HG03159 (cell line): ENCODE results near the gene MAPK4.

Experiments
- ATAC-seq: cut with Tn5 transposase; IDR thresholded peaks from one replicate; pipeline ENCODE4 v1.9.1; 2021; ENCODE audit warnings: mild to moderate bottlenecking, moderate library complexity; ENCODE audit not compliant: unreplicated experiment

MAPK4 gene

DNA sequence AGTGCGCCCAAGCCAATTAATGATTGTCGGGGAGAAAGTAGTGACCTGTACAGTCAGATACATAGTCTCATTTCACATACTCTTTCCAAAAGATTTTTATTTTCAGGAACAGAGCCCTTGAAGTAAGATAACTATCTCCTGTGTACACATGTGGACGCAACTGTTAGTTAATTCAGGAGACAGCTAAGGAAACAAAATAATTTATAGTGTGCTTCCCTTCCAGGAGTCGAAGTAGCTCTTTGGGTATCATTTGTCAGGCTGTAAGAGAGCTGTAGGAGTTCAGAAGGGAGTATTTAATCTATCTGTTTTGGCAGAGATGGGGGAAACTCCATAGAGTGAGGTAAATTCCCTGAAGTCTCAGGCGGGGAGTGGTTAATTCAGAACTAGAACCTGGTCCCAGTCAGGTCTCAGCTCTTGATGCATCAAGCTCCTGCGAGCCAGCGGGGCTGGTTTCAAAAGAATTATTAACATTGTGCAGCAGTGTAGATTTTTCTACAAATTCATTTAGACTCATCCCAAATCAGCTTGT, 63.0 kb downstream of the MAPK4 start:
- no peak for ATAC-seq

- no peak for ATAC-seq
Measured at GRCh38 chr18:50623694-50624352, 63.9 kb downstream of the MAPK4 start.

GRCh38 chr18:50624981-50625380, 65.1 kb downstream of the MAPK4 start:
- ATAC-seq, result no peak

DNA sequence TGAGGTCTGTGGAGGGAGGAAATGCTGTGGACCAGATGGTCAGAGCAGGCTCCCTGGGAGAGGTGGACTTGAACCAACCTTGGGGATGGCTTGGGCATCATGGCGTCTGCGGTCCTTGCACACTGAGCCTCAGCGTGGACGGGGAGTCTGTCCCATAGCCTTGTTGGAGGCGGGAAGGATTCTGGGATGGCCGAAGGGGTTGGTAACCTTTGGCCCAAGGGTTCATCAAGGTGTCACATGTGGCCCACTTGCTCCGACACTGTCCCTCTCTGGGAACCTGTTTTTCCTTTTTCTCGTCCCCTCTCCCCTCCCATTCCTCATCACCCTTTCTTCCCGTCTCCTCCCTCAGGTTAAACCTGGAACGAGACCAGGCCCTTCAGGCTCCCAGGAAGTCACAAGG, 66.4 kb downstream of the MAPK4 start:
- no peak for ATAC-seq

GRCh38 chr18:50627594-50628532, 68.0 kb downstream of the MAPK4 start:
- no peak for ATAC-seq

DNA sequence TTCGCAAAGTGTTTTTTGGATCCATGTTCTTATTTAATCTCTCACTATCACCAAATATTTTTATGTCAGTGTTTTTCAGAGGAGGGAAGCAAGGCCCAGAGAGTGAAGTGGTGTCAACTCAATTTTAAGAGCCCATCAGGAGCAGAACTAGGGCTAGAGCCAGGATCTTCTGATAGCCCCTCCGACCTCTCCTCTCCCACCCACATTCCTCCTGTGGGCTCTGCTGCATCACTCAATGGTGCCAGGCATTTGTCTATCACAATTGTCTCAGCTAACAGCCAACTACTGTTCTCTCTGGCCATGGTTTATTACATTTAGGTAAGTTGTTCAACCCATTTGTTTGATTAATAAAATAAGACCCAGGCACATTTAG, 68.6 kb downstream of the MAPK4 start:
- ATAC-seq, result no peak

DNA sequence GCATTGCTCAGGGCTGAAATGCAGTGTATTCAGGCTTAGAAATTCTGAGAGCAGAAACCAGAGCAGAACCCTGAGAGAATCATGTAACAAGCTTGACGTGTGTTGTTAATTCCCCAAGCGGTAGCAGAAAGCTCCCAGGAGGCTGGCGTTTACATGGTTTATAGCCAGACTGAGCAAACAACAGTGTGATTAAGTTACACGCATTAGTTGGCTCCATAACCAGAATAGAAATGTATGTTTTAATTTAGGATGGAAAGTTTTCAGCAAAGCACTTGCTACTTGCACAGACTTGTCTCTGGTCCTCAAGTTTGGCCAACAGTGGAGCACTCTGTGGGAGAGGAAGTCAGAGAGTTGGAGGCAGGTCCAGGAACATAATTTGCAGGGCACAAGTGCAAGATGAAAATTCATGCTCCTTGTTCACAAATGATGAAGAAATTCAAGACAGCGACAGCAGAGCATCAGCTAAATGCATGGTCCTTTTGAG, 69.3 kb downstream of the MAPK4 start:
- no peak for ATAC-seq

GRCh38 chr18:50630895-50631294, 71.0 kb downstream of the MAPK4 start:
- ATAC-seq, result no peak

GRCh38 chr18:50632895-50633515, 73.1 kb downstream of the MAPK4 start:
- ATAC-seq, result no peak

DNA sequence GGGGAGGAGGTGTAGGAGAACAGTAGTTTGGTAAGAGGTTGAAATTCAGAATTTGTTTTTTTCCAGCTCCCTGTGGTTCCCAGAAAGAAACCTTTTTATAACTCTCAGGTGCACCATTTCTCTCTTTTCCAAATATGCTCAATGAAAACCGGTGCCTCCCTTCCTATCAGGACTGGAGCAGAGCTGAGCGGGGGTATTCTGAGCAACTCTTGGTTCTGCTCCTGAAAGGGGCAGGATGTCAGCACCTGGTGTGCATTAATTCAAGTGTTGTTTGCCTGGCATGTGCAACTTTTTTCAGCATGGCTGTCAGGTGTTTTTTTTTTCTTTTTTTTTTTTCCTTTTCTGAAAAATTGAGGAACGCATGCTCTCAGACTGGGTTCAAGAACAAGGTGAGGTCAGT, 74.1 kb downstream of the MAPK4 start:
- no peak for ATAC-seq

DNA sequence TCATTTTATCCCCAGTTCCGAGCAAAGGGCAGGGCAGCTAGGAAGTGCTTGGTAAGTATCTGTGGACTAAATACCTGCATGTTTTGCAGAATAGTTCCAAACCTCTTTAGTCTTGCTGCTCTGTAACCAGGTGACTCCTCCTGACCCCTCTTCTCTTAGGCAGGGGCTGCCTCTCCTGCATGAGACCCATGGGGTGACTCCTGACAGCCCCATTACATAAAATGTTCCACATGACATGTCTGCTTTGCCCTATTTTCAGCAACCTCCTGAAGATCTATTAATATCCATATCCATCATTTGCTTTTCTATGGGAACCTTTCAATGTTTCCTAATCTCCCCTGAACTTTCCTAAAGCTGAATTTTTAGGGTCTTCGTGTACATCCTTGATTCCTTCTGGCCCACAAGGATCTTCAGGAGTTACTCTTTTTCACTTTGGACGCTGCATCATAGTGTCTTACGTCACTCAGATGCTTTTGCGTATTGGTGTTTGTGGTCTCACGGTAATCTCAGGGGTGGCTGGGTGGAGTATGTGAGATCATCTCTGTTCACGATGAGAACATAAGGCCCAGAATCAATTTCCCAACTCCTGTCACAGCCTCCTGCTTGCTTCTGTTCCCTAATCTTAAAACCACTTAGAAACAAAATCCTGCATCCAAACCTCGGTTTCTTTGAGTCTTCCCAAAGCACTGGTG, 76.6 kb downstream of the MAPK4 start:
- no peak for ATAC-seq

- ATAC-seq, result no peak
Measured at GRCh38 chr18:50638016-50638883, 78.4 kb downstream of the MAPK4 start.

GRCh38 chr18:50638884-50639420, 79.1 kb downstream of the MAPK4 start:
- no peak for ATAC-seq

DNA sequence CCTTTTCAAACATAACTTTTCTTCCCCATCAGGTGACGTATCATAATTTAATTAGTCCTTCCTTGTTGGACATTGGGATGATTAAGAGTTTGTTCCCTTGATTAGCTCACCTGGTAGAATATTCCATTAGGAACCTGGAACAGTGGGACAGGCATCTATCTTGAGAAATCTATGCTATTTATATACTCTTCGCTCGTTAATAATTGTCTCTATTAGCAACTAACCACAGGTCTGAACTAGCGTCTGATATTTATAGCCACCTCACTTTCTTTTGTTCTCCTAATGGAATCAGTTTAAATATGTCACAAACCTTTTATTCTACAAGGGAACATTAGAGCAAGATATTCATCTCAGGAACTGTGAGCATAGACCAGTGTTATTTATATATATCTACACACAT, 79.8 kb downstream of the MAPK4 start:
- ATAC-seq, result no peak

GRCh38 chr18:50642439-50642838, 82.6 kb downstream of the MAPK4 start:
- ATAC-seq, result no peak

DNA sequence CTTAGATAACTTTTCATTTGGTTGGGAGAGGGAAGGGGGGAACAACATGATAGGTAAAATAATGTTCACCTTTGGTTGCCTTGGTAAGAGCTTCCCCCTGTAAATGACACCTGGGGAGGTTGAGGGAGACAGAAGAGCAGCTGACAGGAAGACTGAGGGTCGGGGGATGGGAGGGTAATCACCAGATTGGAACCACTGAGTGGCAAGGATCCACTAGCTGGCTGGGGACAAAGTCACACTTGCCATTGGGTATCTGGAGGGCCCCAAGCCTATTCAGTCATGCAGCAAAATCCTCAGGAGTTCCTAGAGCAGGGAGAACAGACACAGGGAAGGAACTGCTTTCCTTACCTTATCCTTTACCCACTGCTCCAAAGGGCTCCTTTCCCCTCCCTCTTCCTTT, 84.3 kb downstream of the MAPK4 start:
- no peak for ATAC-seq

GRCh38 chr18:50644807-50645206, 84.9 kb downstream of the MAPK4 start:
- no peak for ATAC-seq

- no peak for ATAC-seq
Measured at GRCh38 chr18:50647237-50647636, 87.3 kb downstream of the MAPK4 start.

- ATAC-seq, result no peak
Measured at GRCh38 chr18:50647792-50648191, 87.9 kb downstream of the MAPK4 start.

- ATAC-seq, result no peak
Measured at GRCh38 chr18:50649821-50650220, 89.9 kb downstream of the MAPK4 start.
